BJ (cell line): ENCODE results near the gene GFER. TPM values are rescaled to one million over a fixed set of nuclear protein-coding genes. Genes with fewer than 3 reads are reported as not detected.

Source experiments
- CTCF ChIA-PET: fragments of 350-600 bp; formaldehyde crosslinking; extraction: SDS; loops from one replicate; lab custom pipeline; 2021; ENCODE audit warnings: antibody characterized with exemption, inconsistent platforms; lab: Yijun Ruan, JAX
- POLR2A ChIA-PET: fragments of 300-600 bp; sonication (Branson Sonifier 250); formaldehyde crosslinking; extraction: SDS; loops from one replicate; lab custom pipeline; 2021; ENCODE audit warnings: antibody characterized with exemption; lab: Charles Lee
- DNase-seq: peaks from one replicate; pipeline ENCODE4 v3.0.0-alpha.2; 2011; ENCODE audit warnings: low read depth
- H3K27me3 ChIP-seq: 2 replicates; pipeline ENCODE4 v1.6.0; 2011; ENCODE audit warnings: low read length; ENCODE audit not compliant: control insufficient read depth, insufficient read depth
- H3K36me3 ChIP-seq: 2 replicates; pipeline ENCODE4 v1.5.1; 2011; ENCODE audit warnings: low read length; ENCODE audit not compliant: control insufficient read depth, insufficient read depth
- H3K4me3 ChIP-seq: 2 replicates; pipeline ENCODE4 v1.5.1; 2011; ENCODE audit warnings: low read depth, mild to moderate bottlenecking, control low read depth, low read length
- CTCF ChIP-seq: IDR thresholded peaks from 2 replicates; pipeline ENCODE4 v1.5.1; 2011; ENCODE audit warnings: low read depth, mild to moderate bottlenecking, control low read depth, inconsistent platforms, low read length, moderate library complexity; ENCODE audit not compliant: insufficient read depth
- polyA plus RNA-seq: library from polyadenylated mRNA; depleted of rRNA; stranded (reverse); fragments of >200 nt; gene quantifications from 2 replicates; pipeline ENCODE4 v1.2.3, GENCODE V29; 2011

GFER gene
- polyA plus RNA-seq, 1 experiment = 19.8 TPM

GRCh38 chr16:2016407-2016922 is 32.5 kb downstream of the GFER start:
- ChIA-PET CTCF (interaction anchor here (0.8 to 3.4 kb wide), 3 partner anchors 13 to 124 kb away, joined by 3 to 15 read pairs (median 5); partner anchors contain the start of genes NTHL1 and TSC2), POLR2A (no interaction called here)
- no peak for DNase-seq
- peak; percentile 53 for TF ChIP-seq CTCF
- no peaks in the 10 kb centered on the region for H3K36me3 ChIP-seq
- H3K27me3 ChIP-seq = peaks cover 6% of the 10 kb centered on the region; the same call in 1 of the 2 replicates
- H3K4me3 ChIP-seq = no peak overlapping the region

DNA sequence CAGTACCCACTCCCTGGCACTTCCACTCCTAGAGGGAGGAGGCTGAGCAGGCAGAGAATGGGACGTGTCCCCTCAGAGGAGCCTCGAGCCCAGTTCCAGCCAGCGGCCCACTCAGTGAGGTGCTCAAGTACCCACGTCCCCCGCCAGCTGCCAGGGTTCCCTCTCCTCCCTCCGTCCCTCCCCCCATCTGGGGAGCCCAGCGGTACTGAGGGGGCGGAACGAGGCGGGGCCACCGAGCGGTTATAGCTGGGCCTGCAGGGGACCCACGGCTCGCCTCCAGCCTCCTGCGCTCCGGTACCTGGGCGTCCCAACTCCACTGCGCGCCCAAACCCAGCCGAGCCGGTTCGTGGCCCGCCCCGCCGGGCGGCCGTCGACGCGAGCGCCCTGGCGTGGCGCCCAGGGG is 35.5 kb downstream of the GFER start, which contains the start of gene NPW:
NPW (plus strand) TSS at position 268 of the 403 bp plus-strand sequence.
- POLR2A ChIA-PET = no interaction called here
- CTCF ChIA-PET = interaction anchor here (1.5 to 2.7 kb wide), 5 partner anchors 15 to 134 kb away, joined by 3 to 8 read pairs (median 4); partner anchors contain the start of genes NTHL1, RPS2 and TSC2
- DNase-seq = no peak
- peaks cover 6% of the 10 kb centered on the region; the same call in 1 of the 2 replicates for H3K27me3 ChIP-seq
- no peaks in the 10 kb centered on the region for H3K36me3 ChIP-seq
- no peak for TF ChIP-seq CTCF
- no peak within 1 kb of the TSS for H3K4me3 ChIP-seq

- Histone ChIP-seq H3K4me3 (no peak overlapping the region), H3K36me3 (no peaks in the 10 kb centered on the region), H3K27me3 (peaks cover 6% of the 10 kb centered on the region; the same call in 1 of the 2 replicates)
- ChIA-PET POLR2A (no interaction called here), CTCF (interaction anchor here (0.7 to 2.7 kb wide), 6 partner anchors 16 to 133 kb away, joined by 3 to 8 read pairs (median 4); partner anchors contain the start of genes NTHL1, RPS2 and TSC2)
- DNase-seq = no peak
- no peak for TF ChIP-seq CTCF
These were observed 36.2 kb downstream of the GFER start for GRCh38 chr16:2019921-2020831.

DNA sequence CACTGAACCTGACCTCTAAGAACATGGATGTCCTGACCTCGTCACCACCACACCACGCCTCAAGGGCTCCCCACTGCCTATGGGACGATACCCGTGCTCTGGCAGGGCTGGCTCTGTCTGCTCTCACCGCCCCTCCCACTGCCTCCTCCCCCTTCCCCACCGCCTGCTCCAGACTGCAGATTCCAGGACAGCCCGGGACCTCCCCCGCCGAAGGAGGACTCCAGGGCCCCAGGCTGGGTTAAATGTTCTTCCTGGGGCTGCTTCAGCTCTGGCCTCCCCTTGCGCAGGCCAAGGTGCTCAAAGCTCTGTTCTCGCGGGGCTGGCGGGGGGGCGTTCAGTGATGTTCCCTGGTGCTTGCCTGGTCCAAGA is 38.7 kb downstream of the GFER start:
- no peak for DNase-seq
- Histone ChIP-seq H3K36me3 (no peaks in the 10 kb centered on the region), H3K4me3 (peak overlapping the region; percentile 4), H3K27me3 (peaks cover 6% of the 10 kb centered on the region; the same call in 1 of the 2 replicates)
- TF ChIP-seq CTCF = no peak
- CTCF ChIA-PET = interaction anchor here (0.6 to 4.2 kb wide), 37 partner anchors 9 to 1054 kb away, joined by 3 to 34 read pairs (median 4); partner anchors contain the start of gene TRAF7
- POLR2A ChIA-PET = interaction anchor here (0.5 to 0.6 kb wide), 3 partner anchors 43 to 152 kb away, joined by 3 to 22 read pairs (median 5); no protein-coding TSS in a partner anchor
